Measurements from ENCODE around the gene MAD2L1BP. TPM values are rescaled to one million over a fixed set of nuclear protein-coding genes. Genes with fewer than 3 reads are reported as not detected.

The MAD2L1BP gene
- total and polyA plus RNA-seq, 2 donors (not counting 3 experiments of a cell fraction or from before 2014, with no cell fraction given): 32.3 to 62.0 TPM

DNA sequence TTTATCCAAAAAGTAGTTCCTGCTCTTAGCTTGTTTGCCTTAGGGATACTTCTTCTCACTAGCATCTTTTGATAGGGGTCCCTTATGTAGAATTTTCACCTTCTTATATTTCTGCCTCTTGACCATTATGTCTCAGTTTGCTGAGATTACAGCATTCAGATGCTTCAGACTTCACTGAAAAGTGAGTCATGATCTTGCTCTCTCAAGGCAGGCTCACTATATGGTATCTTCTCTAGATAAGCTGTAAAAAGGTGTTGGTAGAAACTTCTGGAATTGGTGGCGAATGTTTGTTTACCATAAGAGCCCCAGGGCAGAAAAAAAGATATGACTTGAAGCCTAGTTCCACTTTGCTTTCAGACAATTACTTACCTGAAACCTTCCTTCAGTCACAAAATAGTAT lies 26.2 kb upstream of the MAD2L1BP start:
- FAIRE-seq (no peak), DNase-seq (ENCODE audit: low read depth, low spot score) (no peak)
- H3K4me3 ChIP-seq (replicated peaks in 1 of 3; ENCODE audit: insufficient read depth in 1 of 3, low read depth in 1 of 3, low read length in 3 of 3): no peak overlapping the region
- peaks cover 1% of the 10 kb centered on the region for H3K4me1 ChIP-seq (ENCODE audit: control insufficient read depth, extremely low read depth, insufficient read depth, low read length)
- H3K4me2 ChIP-seq (ENCODE audit: insufficient read depth, low read length): no peak overlapping the region
- TF ChIP-seq, protein P1, sequence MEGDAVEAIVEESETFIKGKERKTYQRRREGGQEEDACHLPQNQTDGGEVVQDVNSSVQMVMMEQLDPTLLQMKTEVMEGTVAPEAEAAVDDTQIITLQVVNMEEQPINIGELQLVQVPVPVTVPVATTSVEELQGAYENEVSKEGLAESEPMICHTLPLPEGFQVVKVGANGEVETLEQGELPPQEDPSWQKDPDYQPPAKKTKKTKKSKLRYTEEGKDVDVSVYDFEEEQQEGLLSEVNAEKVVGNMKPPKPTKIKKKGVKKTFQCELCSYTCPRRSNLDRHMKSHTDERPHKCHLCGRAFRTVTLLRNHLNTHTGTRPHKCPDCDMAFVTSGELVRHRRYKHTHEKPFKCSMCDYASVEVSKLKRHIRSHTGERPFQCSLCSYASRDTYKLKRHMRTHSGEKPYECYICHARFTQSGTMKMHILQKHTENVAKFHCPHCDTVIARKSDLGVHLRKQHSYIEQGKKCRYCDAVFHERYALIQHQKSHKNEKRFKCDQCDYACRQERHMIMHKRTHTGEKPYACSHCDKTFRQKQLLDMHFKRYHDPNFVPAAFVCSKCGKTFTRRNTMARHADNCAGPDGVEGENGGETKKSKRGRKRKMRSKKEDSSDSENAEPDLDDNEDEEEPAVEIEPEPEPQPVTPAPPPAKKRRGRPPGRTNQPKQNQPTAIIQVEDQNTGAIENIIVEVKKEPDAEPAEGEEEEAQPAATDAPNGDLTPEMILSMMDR (IDR thresholded peaks at IDR 0.05; ENCODE audit: extremely low read depth in 1 of 2, insufficient read depth in 1 of 2, low read depth in 1 of 2, low read length in 2 of 2): no peak
- TF ChIP-seq EZH2 (IDR thresholded peaks at IDR 0.05; ENCODE audit: borderline replicate concordance, low read depth, low read length, severe bottlenecking) (no peak), JUN (IDR thresholded peaks at IDR 0.05; ENCODE audit: borderline replicate concordance, insufficient read depth, insufficient read length, low read depth) (no peak), POLR2AphosphoS5 (IDR thresholded peaks at IDR 0.05; ENCODE audit: insufficient read depth, low read depth, low read length) (no peak), POLR2A (IDR thresholded peaks at IDR 0.05; ENCODE audit: low read depth, low read length) (no peak), GATA2 (IDR thresholded peaks at IDR 0.05; ENCODE audit: insufficient read depth, insufficient read length, low read depth, low read length) (no peak), FOS (IDR thresholded peaks at IDR 0.05; ENCODE audit: borderline replicate concordance, insufficient read depth, low read length) (no peak), MYC (IDR thresholded peaks at IDR 0.05; ENCODE audit: low read depth, low read length) (no peak)
- TF ChIP-seq, protein P2, sequence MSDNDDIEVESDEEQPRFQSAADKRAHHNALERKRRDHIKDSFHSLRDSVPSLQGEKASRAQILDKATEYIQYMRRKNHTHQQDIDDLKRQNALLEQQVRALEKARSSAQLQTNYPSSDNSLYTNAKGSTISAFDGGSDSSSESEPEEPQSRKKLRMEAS (IDR thresholded peaks at IDR 0.05; ENCODE audit: insufficient read depth, insufficient read length): no peak
- no peaks in the 10 kb centered on the region for H3K79me2 ChIP-seq (ENCODE audit: control insufficient read depth, insufficient read depth, low read length)
- H3K36me3 ChIP-seq (ENCODE audit: control insufficient read depth in 2 of 2, extremely low read depth in 1 of 2, insufficient read depth in 2 of 2, low read length in 2 of 2): peaks cover 12 to 18% of the 10 kb centered on the region in 2 experiments
- ChIA-PET POLR2A (no interaction called here), CTCF (interaction anchor here (1.6 to 3.8 kb wide), 2 partner anchors 12 to 469 kb away, joined by 13 to 31 read pairs; no protein-coding TSS in a partner anchor)
- no peaks in the 10 kb centered on the region for H3K27me3 ChIP-seq (ENCODE audit: control insufficient read depth in 2 of 2, insufficient read depth in 2 of 2, low read length in 2 of 2)
- H2AFZ ChIP-seq (ENCODE audit: low read depth, low read length): no peak overlapping the region
- H4K20me1 ChIP-seq (replicated peaks; ENCODE audit: control insufficient read depth, extremely low read depth, insufficient read depth, low read length): no peaks in the 10 kb centered on the region
- intact Hi-C loops (cut with micrococcal nuclease): loop anchor here (5.0 kb wide), 1 partner anchor 163 kb away; the partner anchor contains the start of gene VEGFA
- dilution Hi-C loops (cut with MboI; ENCODE audit: extremely low pct_ligation_motif_present, low sequenced_read_pairs): no loop called here
- no peak overlapping the region for H3K9ac ChIP-seq (replicated peaks; ENCODE audit: extremely low read depth, insufficient read depth, low read length)
- no peaks in the 10 kb centered on the region for H3K9me1 ChIP-seq (replicated peaks; ENCODE audit: control insufficient read depth, extremely low read depth, insufficient read depth, low read length)
- no peaks in the 10 kb centered on the region for H3K9me3 ChIP-seq (replicated peaks; ENCODE audit: control insufficient read depth, insufficient read depth, low read length)
- BruUV-seq (replicated peaks): no TSS peak
- H3K27ac ChIP-seq (ENCODE audit: insufficient read depth, low read depth, low read length): no peak overlapping the region
